Non-pigmented ciliary epithelial cell (primary cell): Measurements from ENCODE around the gene PNKP.

Experiments
- DNase-seq: peaks from one replicate; pipeline ENCODE4 v3.0.0-alpha.2; 2010; ENCODE audit warnings: low read depth

Gene PNKP

GRCh38 chr19:49890349-49891311, 23.3 kb upstream of the PNKP start:
- DNase-seq: no peak

- no peak for DNase-seq
Observed at GRCh38 chr19:49889687-49890348, 22.4 kb upstream of the PNKP start.

GRCh38 chr19:49889038-49889686, 21.8 kb upstream of the PNKP start:
- DNase-seq: no peak

GRCh38 chr19:49888510-49888824, 21.1 kb upstream of the PNKP start:
- no peak for DNase-seq

GRCh38 chr19:49887665-49888509, 20.5 kb upstream of the PNKP start:
- DNase-seq: no peak

GRCh38 chr19:49887037-49887664, 19.8 kb upstream of the PNKP start:
- no peak for DNase-seq

GRCh38 chr19:49884760-49885159, 17.4 kb upstream of the PNKP start:
- DNase-seq: no peak

- no peak for DNase-seq
Observed at GRCh38 chr19:49884109-49884508, 16.7 kb upstream of the PNKP start.

GRCh38 chr19:49883094-49883493, 15.7 kb upstream of the PNKP start:
- DNase-seq: no peak

GRCh38 chr19:49882643-49883042, 15.3 kb upstream of the PNKP start:
- no peak for DNase-seq

- DNase-seq: no peak
Observed at GRCh38 chr19:49881672-49882394, 14.5 kb upstream of the PNKP start.

GRCh38 chr19:49881186-49881585, 13.8 kb upstream of the PNKP start:
- no peak for DNase-seq

- no peak for DNase-seq
Observed at GRCh38 chr19:49880162-49880869, 12.9 kb upstream of the PNKP start.

GRCh38 chr19:49879243-49879963, 12.0 kb upstream of the PNKP start:
- no peak for DNase-seq

GRCh38 chr19:49878744-49879070, 11.3 kb upstream of the PNKP start:
- DNase-seq: no peak

GRCh38 chr19:49877879-49878743, 10.7 kb upstream of the PNKP start:
- peak; percentile 82 for DNase-seq

- peak; percentile 100 for DNase-seq
Observed at GRCh38 chr19:49877020-49877878, 9.9 kb upstream of the PNKP start, which contains the start of the genes AKT1S1 and TBC1D17. Gene AKT1S1 (minus strand): TSS chr19:49877355. CDS start chr19:49873295, 4,060 bp downstream. Gene TBC1D17 (plus strand): TSS chr19:49877702. CDS start chr19:49877724, 22 bp downstream.
